ENCODE measurements around the gene POGZ. TPM values are rescaled to one million over a fixed set of nuclear protein-coding genes. Genes with fewer than 3 reads are reported as not detected.

Gene POGZ
- total and polyA plus RNA-seq, 7 experiments from 2014 or later, result 7.4 to 143 (median 111) TPM

DNA sequence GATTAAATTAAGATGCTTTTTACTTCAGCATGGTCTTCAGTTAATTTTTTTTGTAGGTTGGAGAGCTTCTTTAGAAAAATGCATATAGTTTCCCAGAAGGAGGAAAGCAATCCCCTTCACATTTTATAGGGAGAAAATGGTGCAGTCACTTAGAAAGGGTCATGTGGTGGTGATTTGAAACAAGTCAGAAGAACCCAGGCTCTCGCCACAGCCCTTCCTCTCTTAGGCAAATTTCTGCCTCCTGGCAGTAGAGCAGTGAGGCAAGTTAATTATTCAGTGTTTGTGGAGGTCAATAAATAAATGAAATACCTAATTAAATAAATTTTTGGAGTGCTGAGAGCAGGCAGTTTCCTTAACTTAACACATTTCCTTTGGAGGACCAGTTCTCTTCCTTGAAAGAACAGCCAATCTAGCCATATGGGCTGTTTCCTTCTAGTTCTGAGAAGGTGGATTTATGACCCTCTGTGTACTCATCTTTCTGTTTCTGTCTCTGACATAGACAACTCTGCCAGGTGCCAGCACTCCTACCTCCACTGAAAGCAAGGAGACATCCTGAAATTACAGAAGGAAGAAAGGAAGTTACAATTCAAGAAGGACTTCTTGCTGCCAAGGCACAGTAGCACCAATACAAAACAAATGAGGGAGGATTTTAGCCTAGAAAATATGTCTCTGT, 19.0 kb upstream of the POGZ start:
- peaks cover 0 to 11% (median 0%) of the 10 kb centered on the region in 11 donors for H3K9me3 Mint-ChIP-seq
- ATAC-seq, result no peak
- peaks cover 0 to 13% (median 0%) of the 10 kb centered on the region in 7 donors for H3K4me1 Mint-ChIP-seq
- Histone ChIP-seq H3K27me3 (ENCODE audit: control insufficient read depth in 2 of 2, insufficient read depth in 2 of 2, low read length in 2 of 2) (no peaks in the 10 kb centered on the region), H3K4me1 (ENCODE audit: control insufficient read depth in 2 of 2, insufficient read depth in 2 of 2, low read length in 2 of 2) (no peaks in the 10 kb centered on the region), H3K4me3 (ENCODE audit: low read length) (no peak overlapping the region), H3K9me3 (ENCODE audit: control insufficient read depth in 2 of 3, low read length in 3 of 3) (no peaks in the 10 kb centered on the region), H3K27ac (ENCODE audit: low read depth, low read length) (no peak overlapping the region), H3K36me3 (ENCODE audit: control insufficient read depth in 2 of 3, insufficient read depth in 3 of 3, low read length in 3 of 3) (no peaks in the 10 kb centered on the region)
- H3K36me3 Mint-ChIP-seq, result peaks cover 0 to 3% (median 0%) of the 10 kb centered on the region in 5 donors
- H3K4me3 Mint-ChIP-seq, result no peak overlapping the region
- DNase-seq, result no peak
- no peak overlapping the region for H3K27ac Mint-ChIP-seq
- H3K27me3 Mint-ChIP-seq, result peaks cover 0 to 7% (median 4%) of the 10 kb centered on the region in 5 donors
- ChIA-PET POLR2A (no interaction called here), CTCF (no interaction called here)
- intact Hi-C loops (cut with micrococcal nuclease), result no loop called here

DNA sequence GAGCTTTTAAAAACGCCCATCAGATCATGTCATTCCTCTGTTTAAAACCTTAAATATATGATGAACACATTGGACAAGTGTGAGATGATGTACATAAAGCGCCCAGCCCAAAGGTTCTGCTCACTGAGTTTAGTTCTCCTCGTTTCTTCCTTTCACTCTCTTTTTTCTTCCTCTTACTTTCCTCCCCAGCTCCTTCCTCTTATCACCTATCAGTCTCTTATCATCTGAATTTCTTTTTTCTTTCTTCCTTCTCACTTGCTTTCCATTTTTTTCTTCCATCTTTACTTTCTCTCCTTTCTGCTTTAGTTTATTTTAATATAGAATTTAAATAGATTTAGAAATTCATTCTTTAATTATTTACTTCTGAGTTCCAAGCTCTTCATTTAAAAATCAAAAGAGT, 17.8 kb upstream of the POGZ start:
- Histone ChIP-seq H3K9me3 (ENCODE audit: control insufficient read depth in 2 of 3, low read length in 3 of 3) (no peaks in the 10 kb centered on the region), H3K4me1 (ENCODE audit: control insufficient read depth in 2 of 2, insufficient read depth in 2 of 2, low read length in 2 of 2) (peaks cover 0 to 4% of the 10 kb centered on the region in 2 donors), H3K36me3 (ENCODE audit: control insufficient read depth in 2 of 3, insufficient read depth in 3 of 3, low read length in 3 of 3) (no peaks in the 10 kb centered on the region), H3K4me3 (ENCODE audit: low read length) (no peak overlapping the region), H3K27me3 (ENCODE audit: control insufficient read depth in 2 of 2, insufficient read depth in 2 of 2, low read length in 2 of 2) (no peaks in the 10 kb centered on the region), H3K27ac (ENCODE audit: low read depth, low read length) (no peak overlapping the region)
- ATAC-seq, result no peak
- POLR2A ChIA-PET, result interaction anchor here (0.5 to 1.3 kb wide), 2 partner anchors 18 to 22 kb away, joined by 3 to 5 read pairs; partner anchors contain the start of gene POGZ
- CTCF ChIA-PET, result no interaction called here
- Mint-ChIP-seq H3K4me1 (peaks cover 0 to 21% (median 7%) of the 10 kb centered on the region in 7 donors), H3K27me3 (peaks cover 0 to 7% (median 6%) of the 10 kb centered on the region in 5 donors), H3K27ac (peak overlapping the region in 1 of 9 donors; percentile 37), H3K9me3 (peaks cover 0 to 9% (median 0%) of the 10 kb centered on the region in 11 donors), H3K36me3 (peaks cover 0 to 6% (median 0%) of the 10 kb centered on the region in 5 donors), H3K4me3 (no peak overlapping the region)
- DNase-seq, result no peak
- intact Hi-C loops (cut with micrococcal nuclease), result no loop called here

DNA sequence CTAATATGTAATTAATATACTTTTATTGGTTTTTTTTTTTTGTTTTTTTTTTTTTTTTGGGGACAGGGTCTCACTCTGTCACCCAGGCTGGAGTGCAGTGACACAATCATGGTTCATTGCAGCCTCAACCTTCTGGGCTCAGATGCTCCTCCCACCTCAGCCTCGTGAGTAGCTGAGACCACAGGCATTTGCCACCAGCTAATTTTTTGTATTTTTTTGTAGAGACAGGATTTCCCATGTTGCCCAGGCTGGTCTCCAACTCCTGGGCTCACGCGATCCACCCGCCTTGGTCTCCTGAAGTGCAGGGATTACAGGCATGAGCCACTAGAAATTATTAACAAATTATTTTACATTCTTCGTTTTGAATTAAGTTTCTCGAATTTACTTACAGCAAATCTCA, 16.8 kb upstream of the POGZ start:
- Mint-ChIP-seq H3K36me3 (peaks cover 0 to 4% (median 0%) of the 10 kb centered on the region in 5 donors), H3K27me3 (peaks cover 0 to 7% (median 6%) of the 10 kb centered on the region in 5 donors), H3K4me1 (peaks cover 0 to 21% (median 7%) of the 10 kb centered on the region in 7 donors), H3K27ac (no peak overlapping the region), H3K9me3 (peaks cover 0 to 5% (median 0%) of the 10 kb centered on the region in 11 donors), H3K4me3 (no peak overlapping the region)
- H3K36me3 ChIP-seq (ENCODE audit: control insufficient read depth in 2 of 3, insufficient read depth in 3 of 3, low read length in 3 of 3), result no peaks in the 10 kb centered on the region
- DNase-seq (no peak), ATAC-seq (no peak)
- no peak overlapping the region for H3K27ac ChIP-seq (ENCODE audit: low read depth, low read length)
- H3K27me3 ChIP-seq (ENCODE audit: control insufficient read depth in 2 of 2, insufficient read depth in 2 of 2, low read length in 2 of 2), result no peaks in the 10 kb centered on the region
- CTCF ChIA-PET, result interaction anchor here (0.6 kb wide), 1 partner anchor 25 kb away, joined by 3 read pairs; no protein-coding TSS in a partner anchor
- intact Hi-C loops (cut with micrococcal nuclease), result no loop called here
- POLR2A ChIA-PET, result no interaction called here
- H3K9me3 ChIP-seq (ENCODE audit: control insufficient read depth in 2 of 3, low read length in 3 of 3), result no peaks in the 10 kb centered on the region
- no peak overlapping the region for H3K4me3 ChIP-seq (ENCODE audit: low read length)
- H3K4me1 ChIP-seq (ENCODE audit: control insufficient read depth in 2 of 2, insufficient read depth in 2 of 2, low read length in 2 of 2), result peaks cover 0 to 4% of the 10 kb centered on the region in 2 donors

DNA sequence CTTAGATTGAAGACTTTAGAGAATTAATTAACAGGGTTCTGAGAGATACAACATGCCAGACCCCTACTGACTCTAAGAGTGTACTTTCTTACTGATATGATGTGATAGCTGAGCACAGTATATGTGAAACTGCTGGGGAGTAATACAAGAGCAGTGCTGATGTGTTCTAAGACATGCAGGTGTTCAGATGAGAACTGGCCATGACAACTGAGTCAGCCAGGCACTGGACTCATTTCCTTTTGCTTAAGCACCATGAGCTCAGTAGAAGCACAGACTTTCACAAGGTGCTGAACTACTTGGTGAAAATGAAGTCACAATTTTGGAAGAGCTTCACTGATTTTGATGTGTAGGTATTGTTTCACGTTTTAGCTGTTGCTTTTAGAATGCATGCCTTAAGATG, 15.9 kb upstream of the POGZ start:
- Mint-ChIP-seq H3K9me3 (no peaks in the 10 kb centered on the region), H3K27ac (no peak overlapping the region), H3K4me1 (peaks cover 0 to 21% (median 7%) of the 10 kb centered on the region in 7 donors), H3K36me3 (peaks cover 0 to 3% (median 0%) of the 10 kb centered on the region in 5 donors), H3K27me3 (peaks cover 0 to 7% (median 6%) of the 10 kb centered on the region in 5 donors), H3K4me3 (no peak overlapping the region)
- DNase-seq, result no peak
- CTCF ChIA-PET, result no interaction called here
- ATAC-seq, result no peak
- Histone ChIP-seq H3K36me3 (ENCODE audit: control insufficient read depth in 2 of 3, insufficient read depth in 3 of 3, low read length in 3 of 3) (no peaks in the 10 kb centered on the region), H3K27ac (ENCODE audit: low read depth, low read length) (no peak overlapping the region), H3K4me3 (ENCODE audit: low read length) (no peak overlapping the region), H3K27me3 (ENCODE audit: control insufficient read depth in 2 of 2, insufficient read depth in 2 of 2, low read length in 2 of 2) (no peaks in the 10 kb centered on the region), H3K4me1 (ENCODE audit: control insufficient read depth in 2 of 2, insufficient read depth in 2 of 2, low read length in 2 of 2) (peaks cover 0 to 4% of the 10 kb centered on the region in 2 donors), H3K9me3 (ENCODE audit: control insufficient read depth in 2 of 3, low read length in 3 of 3) (no peaks in the 10 kb centered on the region)
- POLR2A ChIA-PET, result interaction anchor here (0.6 to 5.2 kb wide), 3 partner anchors 15 to 415 kb away, joined by 3 to 39 read pairs (median 3); partner anchors contain the start of gene POGZ
- intact Hi-C loops (cut with micrococcal nuclease), result no loop called here

DNA sequence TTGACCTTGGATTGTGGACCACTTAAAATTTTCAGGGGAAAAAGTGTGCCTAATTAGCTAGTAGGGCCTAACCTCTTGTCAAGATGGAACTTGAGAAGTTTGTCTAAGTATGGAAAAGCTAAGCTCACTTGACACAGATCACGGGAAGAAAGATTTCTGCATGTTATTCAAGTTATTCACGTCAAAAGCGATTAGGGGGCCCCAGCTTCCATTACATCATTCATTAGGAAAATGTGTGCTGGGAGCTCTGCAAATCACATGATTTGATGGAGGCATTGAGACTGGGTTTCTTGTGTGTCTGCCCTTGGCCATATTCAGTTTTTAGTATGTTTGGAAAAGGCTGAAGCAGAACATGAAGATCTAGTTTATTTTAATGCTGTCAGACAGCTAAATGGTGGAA, 15.5 kb upstream of the POGZ start:
- ChIA-PET CTCF (no interaction called here), POLR2A (interaction anchor here (0.6 to 5.2 kb wide), 3 partner anchors 14 to 416 kb away, joined by 3 to 39 read pairs (median 3); partner anchors contain the start of gene POGZ)
- Mint-ChIP-seq H3K4me3 (peak overlapping the region in 1 of 10 donors; percentile 12), H3K4me1 (peaks cover 0 to 21% (median 7%) of the 10 kb centered on the region in 7 donors), H3K27me3 (peaks cover 0 to 8% (median 6%) of the 10 kb centered on the region in 5 donors), H3K9me3 (no peaks in the 10 kb centered on the region), H3K27ac (no peak overlapping the region), H3K36me3 (peaks cover 0 to 3% (median 0%) of the 10 kb centered on the region in 5 donors)
- H3K36me3 ChIP-seq (ENCODE audit: control insufficient read depth in 2 of 3, insufficient read depth in 3 of 3, low read length in 3 of 3), result no peaks in the 10 kb centered on the region
- intact Hi-C loops (cut with micrococcal nuclease), result no loop called here
- H3K4me1 ChIP-seq (ENCODE audit: control insufficient read depth in 2 of 2, insufficient read depth in 2 of 2, low read length in 2 of 2), result peaks cover 0 to 4% of the 10 kb centered on the region in 2 donors
- H3K27ac ChIP-seq (ENCODE audit: low read depth, low read length), result no peak overlapping the region
- H3K27me3 ChIP-seq (ENCODE audit: control insufficient read depth in 2 of 2, insufficient read depth in 2 of 2, low read length in 2 of 2), result no peaks in the 10 kb centered on the region
- H3K4me3 ChIP-seq (ENCODE audit: low read length), result no peak overlapping the region
- ATAC-seq (no peak), DNase-seq (no peak)
- H3K9me3 ChIP-seq (ENCODE audit: control insufficient read depth in 2 of 3, low read length in 3 of 3), result no peaks in the 10 kb centered on the region

DNA sequence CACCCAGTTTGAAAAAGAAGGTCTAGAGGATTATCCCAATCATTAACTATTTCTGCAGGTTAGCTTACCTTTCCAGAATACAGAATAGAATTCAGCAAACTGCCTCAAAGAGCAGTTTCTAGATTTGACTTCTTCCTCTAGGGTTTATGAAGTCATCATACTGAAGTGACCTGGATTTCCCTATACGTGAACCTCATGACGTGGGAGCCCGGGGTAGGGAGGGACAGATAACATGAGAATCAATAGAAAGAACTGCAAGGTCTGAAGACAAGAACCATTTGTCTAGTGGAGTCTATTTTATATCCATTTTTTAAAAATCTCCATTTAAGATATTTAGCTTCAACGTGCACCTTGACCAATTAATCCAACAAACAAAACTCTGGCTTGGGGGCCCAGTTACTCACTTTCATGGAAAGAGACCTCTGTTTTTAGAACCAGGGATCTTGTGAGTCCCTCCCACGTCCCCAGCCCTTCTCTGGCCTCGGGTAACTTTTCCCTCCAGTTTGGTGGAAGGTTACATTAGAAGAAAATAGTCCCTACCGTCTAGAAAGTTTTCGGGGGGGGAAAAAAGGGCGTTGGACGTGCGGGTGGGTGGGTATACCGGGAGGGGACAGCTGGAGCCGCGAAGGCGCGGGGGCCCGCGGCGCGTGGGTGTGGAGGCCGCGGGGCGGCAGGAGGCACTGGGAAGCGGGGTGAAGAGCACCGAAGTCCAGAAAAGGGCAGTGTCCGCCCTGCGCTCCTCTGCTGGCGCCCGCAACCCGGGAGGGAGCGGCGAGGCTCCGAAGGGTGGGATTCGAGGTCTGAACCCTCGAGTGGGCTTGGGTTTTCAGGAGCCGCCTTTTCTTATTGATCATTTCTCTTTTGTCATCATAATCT, 13.8 kb upstream of the POGZ start:
- H3K27ac ChIP-seq (ENCODE audit: low read depth, low read length), result peak overlapping the region; percentile 58
- ChIA-PET POLR2A (interaction anchor here (0.9 to 5.2 kb wide), 2 partner anchors 8 to 13 kb away, joined by 3 to 39 read pairs; partner anchors contain the start of gene POGZ), CTCF (no interaction called here)
- Mint-ChIP-seq H3K4me3 (peak overlapping the region; percentile 74 to 89 (median 86)), H3K4me1 (peaks cover 0 to 21% (median 7%) of the 10 kb centered on the region in 7 donors), H3K27ac (peak overlapping the region; percentile 44 to 90 (median 65)), H3K9me3 (no peaks in the 10 kb centered on the region), H3K27me3 (peaks cover 0 to 12% (median 9%) of the 10 kb centered on the region in 5 donors), H3K36me3 (peaks cover 0 to 3% (median 0%) of the 10 kb centered on the region in 5 donors)
- DNase-seq (peak in 8 of 9 donors; percentile 9 to 37 (median 22)), ATAC-seq (peak; percentile 42)
- H3K27me3 ChIP-seq (ENCODE audit: control insufficient read depth in 2 of 2, insufficient read depth in 2 of 2, low read length in 2 of 2), result no peaks in the 10 kb centered on the region
- H3K4me3 ChIP-seq (ENCODE audit: low read length), result peak overlapping the region; percentile 58
- no peaks in the 10 kb centered on the region for H3K9me3 ChIP-seq (ENCODE audit: control insufficient read depth in 2 of 3, low read length in 3 of 3)
- peaks cover 0 to 4% of the 10 kb centered on the region in 2 donors for H3K4me1 ChIP-seq (ENCODE audit: control insufficient read depth in 2 of 2, insufficient read depth in 2 of 2, low read length in 2 of 2)
- H3K36me3 ChIP-seq (ENCODE audit: control insufficient read depth in 2 of 3, insufficient read depth in 3 of 3, low read length in 3 of 3), result no peaks in the 10 kb centered on the region
- intact Hi-C loops (cut with micrococcal nuclease), result loop anchor here (1.0 kb wide), 2 partner anchors 13 to 14 kb away; partner anchors contain the start of gene POGZ (in 2 of the 2)

All from naive thymus-derived CD4-positive, alpha-beta T cell (primary cell).